Astrocyte (in vitro differentiated cells and primary cell): ENCODE measurements around the gene DOLPP1.

ENCODE experiments used
- EZH2 ChIP-seq: IDR thresholded peaks from 2 replicates; pipeline ENCODE4 v1.6.1; 2012; ENCODE audit warnings: mild to moderate bottlenecking, low read length, inconsistent platforms; ENCODE audit not compliant: insufficient read depth
- TF ChIP-seq, protein P1 (sequence below): IDR thresholded peaks from 2 replicates; pipeline ENCODE4 v1.5.1; 2011; ENCODE audit warnings: low read depth, mild to moderate bottlenecking, inconsistent platforms, low read length, moderate library complexity; ENCODE audit not compliant: insufficient read depth

DNA sequence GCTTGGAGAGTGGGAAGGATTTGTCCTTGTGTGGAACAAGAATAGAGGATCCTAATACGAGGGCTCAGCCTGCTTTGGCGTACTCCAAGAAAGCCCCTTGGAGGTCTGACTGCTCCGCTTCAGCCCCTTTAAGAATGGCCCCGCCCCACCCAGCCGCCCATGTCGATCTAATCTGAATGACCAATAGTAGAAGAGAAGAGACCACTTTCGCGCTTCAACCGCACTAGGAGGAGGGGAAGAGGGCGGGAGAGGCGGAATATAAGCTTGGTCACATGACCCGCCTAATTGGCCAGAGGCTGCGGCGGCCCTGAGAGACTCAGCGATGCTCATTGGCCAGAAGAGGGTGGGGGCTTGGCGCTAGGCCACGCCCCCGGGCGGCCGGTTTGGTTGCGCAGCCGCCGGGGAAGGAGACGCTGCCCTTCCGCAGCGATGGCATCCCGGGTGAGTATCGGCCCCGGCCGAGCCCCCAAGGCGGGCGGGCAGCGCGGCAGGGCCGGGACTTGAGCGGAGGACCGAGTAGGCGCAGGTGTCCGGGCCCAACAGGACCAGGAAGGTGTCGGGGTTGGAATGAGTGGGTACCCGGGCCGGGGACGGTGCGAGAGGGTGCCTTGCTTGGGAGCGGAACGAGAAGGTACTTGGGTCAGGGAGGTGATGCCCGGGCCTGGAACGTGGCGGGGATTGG, 44.5 kb upstream of the DOLPP1 start, which contains the start of gene MIGA2:
- TF ChIP-seq, protein P1, sequence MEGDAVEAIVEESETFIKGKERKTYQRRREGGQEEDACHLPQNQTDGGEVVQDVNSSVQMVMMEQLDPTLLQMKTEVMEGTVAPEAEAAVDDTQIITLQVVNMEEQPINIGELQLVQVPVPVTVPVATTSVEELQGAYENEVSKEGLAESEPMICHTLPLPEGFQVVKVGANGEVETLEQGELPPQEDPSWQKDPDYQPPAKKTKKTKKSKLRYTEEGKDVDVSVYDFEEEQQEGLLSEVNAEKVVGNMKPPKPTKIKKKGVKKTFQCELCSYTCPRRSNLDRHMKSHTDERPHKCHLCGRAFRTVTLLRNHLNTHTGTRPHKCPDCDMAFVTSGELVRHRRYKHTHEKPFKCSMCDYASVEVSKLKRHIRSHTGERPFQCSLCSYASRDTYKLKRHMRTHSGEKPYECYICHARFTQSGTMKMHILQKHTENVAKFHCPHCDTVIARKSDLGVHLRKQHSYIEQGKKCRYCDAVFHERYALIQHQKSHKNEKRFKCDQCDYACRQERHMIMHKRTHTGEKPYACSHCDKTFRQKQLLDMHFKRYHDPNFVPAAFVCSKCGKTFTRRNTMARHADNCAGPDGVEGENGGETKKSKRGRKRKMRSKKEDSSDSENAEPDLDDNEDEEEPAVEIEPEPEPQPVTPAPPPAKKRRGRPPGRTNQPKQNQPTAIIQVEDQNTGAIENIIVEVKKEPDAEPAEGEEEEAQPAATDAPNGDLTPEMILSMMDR: no peak
- TF ChIP-seq EZH2: no peak
